ENCODE results near the gene S100A5. TPM values are rescaled to one million over a fixed set of nuclear protein-coding genes. Genes with fewer than 3 reads are reported as not detected.
A peak's percentile ranks its signal among the peaks of the same experiment; 100 is the strongest.

The S100A5 gene
- total and polyA plus RNA-seq, 9 of the 15 experiments (the other 6 are each of a cell fraction or from before 2014, with no cell fraction given) = 0.56 to 1.4 (median 0.64) TPM; not detected in 5

DNA sequence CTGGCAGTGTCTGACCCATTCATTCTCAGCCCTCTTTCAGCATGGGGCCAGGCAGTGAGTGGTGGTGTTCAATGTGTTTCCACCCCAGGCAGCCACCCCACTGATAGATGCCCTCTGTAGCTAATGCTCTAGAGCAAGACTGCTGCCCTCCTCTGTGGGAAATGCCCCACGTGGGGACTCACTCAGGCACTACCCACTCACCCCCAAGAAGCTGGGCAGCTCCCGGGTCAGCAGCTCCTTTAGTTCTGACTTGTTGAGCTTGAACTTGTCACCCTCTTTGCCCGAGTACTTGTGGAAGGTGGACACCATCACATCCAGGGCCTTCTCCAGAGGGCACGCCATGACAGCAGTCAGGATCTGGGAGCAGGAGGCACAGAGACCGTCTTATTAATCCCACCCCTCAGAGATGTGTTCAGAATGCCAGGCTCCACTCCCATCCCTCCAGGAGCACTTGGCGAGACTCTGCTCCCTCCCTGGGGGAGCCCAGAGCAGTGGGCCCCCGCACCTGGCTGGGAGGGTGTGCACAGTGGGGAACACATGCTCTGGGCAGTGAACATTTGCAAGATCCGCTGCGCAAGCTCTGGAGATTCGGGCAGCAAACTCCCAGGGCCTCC, 3.8 kb upstream of the S100A5 start (continued):
- TF ChIP-seq SIX5 (IDR thresholded peaks at IDR 0.05; ENCODE audit: borderline replicate concordance in 1 of 2, insufficient read depth in 1 of 2, low read depth in 1 of 2, low read length in 2 of 2) = no peak
- TF ChIP-seq, protein P1, sequence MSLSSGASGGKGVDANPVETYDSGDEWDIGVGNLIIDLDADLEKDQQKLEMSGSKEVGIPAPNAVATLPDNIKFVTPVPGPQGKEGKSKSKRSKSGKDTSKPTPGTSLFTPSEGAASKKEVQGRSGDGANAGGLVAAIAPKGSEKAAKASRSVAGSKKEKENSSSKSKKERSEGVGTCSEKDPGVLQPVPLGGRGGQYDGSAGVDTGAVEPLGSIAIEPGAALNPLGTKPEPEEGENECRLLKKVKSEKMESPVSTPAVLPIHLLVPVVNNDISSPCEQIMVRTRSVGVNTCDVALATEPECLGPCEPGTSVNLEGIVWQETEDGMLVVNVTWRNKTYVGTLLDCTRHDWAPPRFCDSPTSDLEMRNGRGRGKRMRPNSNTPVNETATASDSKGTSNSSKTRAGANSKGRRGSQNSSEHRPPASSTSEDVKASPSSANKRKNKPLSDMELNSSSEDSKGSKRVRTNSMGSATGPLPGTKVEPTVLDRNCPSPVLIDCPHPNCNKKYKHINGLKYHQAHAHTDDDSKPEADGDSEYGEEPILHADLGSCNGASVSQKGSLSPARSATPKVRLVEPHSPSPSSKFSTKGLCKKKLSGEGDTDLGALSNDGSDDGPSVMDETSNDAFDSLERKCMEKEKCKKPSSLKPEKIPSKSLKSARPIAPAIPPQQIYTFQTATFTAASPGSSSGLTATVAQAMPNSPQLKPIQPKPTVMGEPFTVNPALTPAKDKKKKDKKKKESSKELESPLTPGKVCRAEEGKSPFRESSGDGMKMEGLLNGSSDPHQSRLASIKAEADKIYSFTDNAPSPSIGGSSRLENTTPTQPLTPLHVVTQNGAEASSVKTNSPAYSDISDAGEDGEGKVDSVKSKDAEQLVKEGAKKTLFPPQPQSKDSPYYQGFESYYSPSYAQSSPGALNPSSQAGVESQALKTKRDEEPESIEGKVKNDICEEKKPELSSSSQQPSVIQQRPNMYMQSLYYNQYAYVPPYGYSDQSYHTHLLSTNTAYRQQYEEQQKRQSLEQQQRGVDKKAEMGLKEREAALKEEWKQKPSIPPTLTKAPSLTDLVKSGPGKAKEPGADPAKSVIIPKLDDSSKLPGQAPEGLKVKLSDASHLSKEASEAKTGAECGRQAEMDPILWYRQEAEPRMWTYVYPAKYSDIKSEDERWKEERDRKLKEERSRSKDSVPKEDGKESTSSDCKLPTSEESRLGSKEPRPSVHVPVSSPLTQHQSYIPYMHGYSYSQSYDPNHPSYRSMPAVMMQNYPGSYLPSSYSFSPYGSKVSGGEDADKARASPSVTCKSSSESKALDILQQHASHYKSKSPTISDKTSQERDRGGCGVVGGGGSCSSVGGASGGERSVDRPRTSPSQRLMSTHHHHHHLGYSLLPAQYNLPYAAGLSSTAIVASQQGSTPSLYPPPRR (CRISPR knock-in tag; IDR thresholded peaks at IDR 0.05; ENCODE audit: borderline replicate concordance) = 0 out of 2 replicates have a peak, but pooled peaks have one; percentile 19
- TF ChIP-seq, protein P2, sequence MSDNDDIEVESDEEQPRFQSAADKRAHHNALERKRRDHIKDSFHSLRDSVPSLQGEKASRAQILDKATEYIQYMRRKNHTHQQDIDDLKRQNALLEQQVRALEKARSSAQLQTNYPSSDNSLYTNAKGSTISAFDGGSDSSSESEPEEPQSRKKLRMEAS (CRISPR knock-in tag; IDR thresholded peaks at IDR 0.05) = 0 out of 2 replicates have a peak, but pooled peaks have one; percentile 36
- TF ChIP-seq, protein P3, sequence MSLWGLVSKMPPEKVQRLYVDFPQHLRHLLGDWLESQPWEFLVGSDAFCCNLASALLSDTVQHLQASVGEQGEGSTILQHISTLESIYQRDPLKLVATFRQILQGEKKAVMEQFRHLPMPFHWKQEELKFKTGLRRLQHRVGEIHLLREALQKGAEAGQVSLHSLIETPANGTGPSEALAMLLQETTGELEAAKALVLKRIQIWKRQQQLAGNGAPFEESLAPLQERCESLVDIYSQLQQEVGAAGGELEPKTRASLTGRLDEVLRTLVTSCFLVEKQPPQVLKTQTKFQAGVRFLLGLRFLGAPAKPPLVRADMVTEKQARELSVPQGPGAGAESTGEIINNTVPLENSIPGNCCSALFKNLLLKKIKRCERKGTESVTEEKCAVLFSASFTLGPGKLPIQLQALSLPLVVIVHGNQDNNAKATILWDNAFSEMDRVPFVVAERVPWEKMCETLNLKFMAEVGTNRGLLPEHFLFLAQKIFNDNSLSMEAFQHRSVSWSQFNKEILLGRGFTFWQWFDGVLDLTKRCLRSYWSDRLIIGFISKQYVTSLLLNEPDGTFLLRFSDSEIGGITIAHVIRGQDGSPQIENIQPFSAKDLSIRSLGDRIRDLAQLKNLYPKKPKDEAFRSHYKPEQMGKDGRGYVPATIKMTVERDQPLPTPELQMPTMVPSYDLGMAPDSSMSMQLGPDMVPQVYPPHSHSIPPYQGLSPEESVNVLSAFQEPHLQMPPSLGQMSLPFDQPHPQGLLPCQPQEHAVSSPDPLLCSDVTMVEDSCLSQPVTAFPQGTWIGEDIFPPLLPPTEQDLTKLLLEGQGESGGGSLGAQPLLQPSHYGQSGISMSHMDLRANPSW (CRISPR knock-in tag; IDR thresholded peaks at IDR 0.05) = no peak
- peak; percentile 15; the same call in 1 of the 2 replicates for TF ChIP-seq FOXK1 (CRISPR knock-in tag; IDR thresholded peaks at IDR 0.05; ENCODE audit: borderline replicate concordance)
- no peak for TF ChIP-seq TOE1 (IDR thresholded peaks at IDR 0.05; ENCODE audit: borderline replicate concordance)
- TF ChIP-seq TOE1 (CRISPR knock-in tag; IDR thresholded peaks at IDR 0.05; ENCODE audit: borderline replicate concordance, low read depth) = 0 out of 2 replicates have a peak, but pooled peaks have one; percentile 62

All from K562 (cell line).